A549 (cell line): Measurements from ENCODE around the gene CMTR1. TPM values are rescaled to one million over a fixed set of nuclear protein-coding genes. Genes with fewer than 3 reads are reported as not detected.

Experiments used
- ATAC-seq, 2 experiments: fragments of 200-7000 bp in 1 of 2; fragments of >200 bp in 1 of 2; cut with Nextera tagmentation in 1 of 2; cut with Tn5 transposase in 1 of 2; 3 replicates each; pipeline versions ENCODE4 v1.8.0 to v1.9.1; 2018 to 2020; ENCODE audit warnings: mild to moderate bottlenecking in 1 of 2, moderate library complexity in 1 of 2
- CTCF ChIA-PET: fragments of 300-600 bp; sonication (Branson Sonifier 250); formaldehyde crosslinking; extraction: SDS; loops from one replicate; lab custom pipeline; 2021; ENCODE audit warnings: antibody characterized with exemption, inconsistent platforms; lab: Yijun Ruan, JAX
- POLR2A ChIA-PET: fragments of 350-600 bp; formaldehyde crosslinking; extraction: SDS; loops from one replicate; lab custom pipeline; 2021; ENCODE audit warnings: antibody characterized with exemption, inconsistent platforms; lab: Yijun Ruan, JAX
- DNase-seq, 2 experiments: peaks; one replicate each; pipeline versions ENCODE4 v3.0.0 to v3.0.0-alpha.2; 2011 to 2016; ENCODE audit warnings: low read depth in 1 of 2, low spot score in 1 of 2
- FAIRE-seq: peaks from 2 replicates; lab custom pipeline; 2011; peaks lifted over from hg19 to GRCh38; lab: Jason Lieb, UNC
- H3K27ac ChIP-seq, 2 experiments: fragments of >200 bp; sonication (Bioruptor Twin); formaldehyde crosslinking; 3 replicates each; pipeline ENCODE4 v1.5.1; 2016 to 2017
- H3K4me1 ChIP-seq: fragments of >200 bp; sonication (Bioruptor Twin); formaldehyde crosslinking; 3 replicates; pipeline ENCODE4 v1.6.1; 2016
- H3K4me2 ChIP-seq: fragments of >200 bp; sonication (Bioruptor Twin); formaldehyde crosslinking; 3 replicates; pipeline ENCODE4 v1.6.1; 2016
- H3K4me3 ChIP-seq: fragments of >200 bp; sonication (Bioruptor Twin); formaldehyde crosslinking; 3 replicates; pipeline ENCODE4 v1.5.1; 2016
- H3K9me3 ChIP-seq: fragments of >200 bp; sonication (Bioruptor Twin); formaldehyde crosslinking; 3 replicates; pipeline ENCODE4 v1.6.1; 2016
- CBX2 ChIP-seq: fragments of 200-600 bp; sonication (generic); IDR thresholded peaks from 2 replicates; pipeline ENCODE4 v1.6.1; 2016; ENCODE audit warnings: low read depth, mild to moderate bottlenecking, borderline replicate concordance
- CBX8 ChIP-seq: fragments of 200-600 bp; sonication (generic); IDR thresholded peaks from 2 replicates; pipeline ENCODE4 v1.6.1; 2016
- CEBPB ChIP-seq, 2 experiments: fragments of >200 bp in 1 of 2; sonication (Bioruptor Twin) in 1 of 2; formaldehyde crosslinking in 1 of 2; IDR thresholded peaks; 2 replicates each; pipeline ENCODE4 v1.6.1; 2012 to 2016
- CHD4 ChIP-seq: fragments of 200-600 bp; sonication (generic); IDR thresholded peaks from 2 replicates; pipeline ENCODE4 v1.6.1; 2016; ENCODE audit warnings: antibody characterized with exemption, mild to moderate bottlenecking, borderline replicate concordance
- EHF ChIP-seq: fragments of 250-450 bp; sonication (Bioruptor Pico); IDR thresholded peaks from 2 replicates; pipeline ENCODE4 v1.5.0; 2020; ENCODE audit warnings: mild to moderate bottlenecking
- ELK1 ChIP-seq: fragments of 150-350 bp; IDR thresholded peaks from 2 replicates; pipeline ENCODE4 v1.6.1; 2014; ENCODE audit warnings: low read depth, mild to moderate bottlenecking, low read length
- HDAC2 ChIP-seq: fragments of 200-600 bp; sonication (generic); IDR thresholded peaks from 2 replicates; pipeline ENCODE4 v1.6.1; 2016
- HES2 ChIP-seq: fragments of >200 bp; sonication (Bioruptor Twin); formaldehyde crosslinking; IDR thresholded peaks from 2 replicates; pipeline ENCODE4 v1.6.1; 2016
- HMGXB4 ChIP-seq: fragments of 250-450 bp; sonication (Bioruptor Pico); IDR thresholded peaks from 2 replicates; pipeline ENCODE4 v1.5.0; 2021; ENCODE audit warnings: mild to moderate bottlenecking, moderate library complexity, borderline replicate concordance
- HOXA7 ChIP-seq: fragments of 250-450 bp; sonication (Bioruptor Pico); IDR thresholded peaks from 2 replicates; pipeline ENCODE4 v1.5.0; 2020; ENCODE audit warnings: mild to moderate bottlenecking, moderate library complexity
- HOXB13 ChIP-seq: fragments of 250-450 bp; sonication (Bioruptor Pico); IDR thresholded peaks from 2 replicates; pipeline ENCODE4 v1.5.0; 2020; ENCODE audit warnings: low read depth, mild to moderate bottlenecking, moderate library complexity
- HOXB5 ChIP-seq: fragments of 250-450 bp; sonication (Bioruptor Pico); IDR thresholded peaks from 2 replicates; pipeline ENCODE4 v1.5.0; 2020; ENCODE audit warnings: mild to moderate bottlenecking, moderate library complexity
- KDM1A ChIP-seq: fragments of 200-600 bp; sonication (generic); IDR thresholded peaks from 2 replicates; pipeline ENCODE4 v1.6.1; 2016; ENCODE audit warnings: low read depth, mild to moderate bottlenecking
- KDM5A ChIP-seq: fragments of 200-600 bp; sonication (generic); IDR thresholded peaks from 2 replicates; pipeline ENCODE4 v1.6.1; 2016; ENCODE audit warnings: antibody characterized with exemption, mild to moderate bottlenecking
- MAFK ChIP-seq: fragments of 450-650 bp; IDR thresholded peaks from 2 replicates; pipeline ENCODE4 v1.6.1; 2014; ENCODE audit not compliant: partially characterized antibody
- MAZ ChIP-seq: fragments of 150-350 bp; IDR thresholded peaks from 2 replicates; pipeline ENCODE4 v1.6.1; 2014; ENCODE audit warnings: antibody characterized with exemption, low read depth, low read length, borderline replicate concordance
- RARB ChIP-seq: fragments of 250-450 bp; sonication (Bioruptor Pico); IDR thresholded peaks from 2 replicates; pipeline ENCODE4 v1.8.0; 2021; ENCODE audit warnings: mild to moderate bottlenecking, moderate library complexity
- RCOR1 ChIP-seq: fragments of 150-350 bp; IDR thresholded peaks from 2 replicates; pipeline ENCODE4 v1.6.1; 2014; ENCODE audit warnings: antibody characterized with exemption, low read length, low read depth
- REST ChIP-seq: fragments of 200-600 bp; sonication (generic); IDR thresholded peaks from 2 replicates; pipeline ENCODE4 v1.6.1; 2016; ENCODE audit warnings: antibody characterized with exemption, mild to moderate bottlenecking, moderate library complexity
- SMC3 ChIP-seq: fragments of >200 bp; sonication (Bioruptor Twin); formaldehyde crosslinking; IDR thresholded peaks from 3 replicates; pipeline ENCODE4 v1.6.1; 2018; ENCODE audit warnings: inconsistent platforms
- ZC3H11A ChIP-seq: fragments of 450-650 bp; IDR thresholded peaks from 2 replicates; pipeline ENCODE4 v1.6.1; 2014; ENCODE audit warnings: antibody characterized with exemption, mild to moderate bottlenecking
- ZFP36 ChIP-seq: fragments of 450-650 bp; IDR thresholded peaks from 2 replicates; pipeline ENCODE4 v1.6.1; 2014; ENCODE audit warnings: borderline replicate concordance; ENCODE audit not compliant: partially characterized antibody
- WGBS: methylation state at CpG from one replicate; pipeline ENCODE4 v1.1.6; 2017; ENCODE audit errors: missing lambda C conversion rate; 5-methylcytosine and 5-hydroxymethylcytosine counted together
- polyA plus RNA-seq, 4 experiments: library from polyadenylated mRNA; depleted of rRNA in 3 of 4; stranded (reverse); fragments of >200 nt; fragmentation: RNase III in 1 of 4; extraction: RNeasy Plus Mini Kit Qiagen cat#74134 plus additional on column Dnase treatment in 1 of 4; gene quantifications; 2 replicates in 3 of 4; 3 replicates in 1 of 4; pipeline ENCODE4 v1.2.3, GENCODE V29; 2011 to 2017

The CMTR1 gene
- polyA plus RNA-seq, 2 of the 4 experiments (the other 2 are of a cell fraction), result 17.0 to 17.8 TPM

- CTCF ChIA-PET, result no interaction called here
- no peak overlapping the region for H3K4me3 ChIP-seq
- no peak for ATAC-seq
These were observed 21.6 kb downstream of the CMTR1 start for GRCh38 chr6:37454420-37455140.

GRCh38 chr6:37456126-37456525 lies 23.1 kb downstream of the CMTR1 start:
- no peak for ATAC-seq
- DNase-seq, result no peak
- H3K9me3 ChIP-seq, result no peaks in the 10 kb centered on the region
- TF ChIP-seq HES2, result no peak
- no peak for TF ChIP-seq CHD4
- TF ChIP-seq CBX2, result no peak
- no peak for TF ChIP-seq ZFP36
- no peak for TF ChIP-seq KDM5A
- TF ChIP-seq, all 56 proteins: peak for 0
- no peaks in the 10 kb centered on the region for H3K4me1 ChIP-seq
- CTCF ChIA-PET, result interaction anchor here (0.9 kb wide), 1 partner anchor 43 kb away, joined by 3 read pairs; no protein-coding TSS in a partner anchor
- POLR2A ChIA-PET, result no interaction called here
- H3K4me3 ChIP-seq, result no peak overlapping the region
- no peak overlapping the region for H3K4me2 ChIP-seq
- no peak overlapping the region for H3K27ac ChIP-seq
- WGBS, result 76% methylated on average over 6 of the region's 6 CpGs
- FAIRE-seq, result no peak

More at GRCh38 chr6:37454420-37455140, 21.6 kb downstream of the CMTR1 start:
- TF ChIP-seq HMGXB4 (CRISPR knock-in tag) (no peak), ELK1 (no peak), ZFP36 (no peak), CBX8 (no peak), HOXB13 (CRISPR knock-in tag) (no peak), ZC3H11A (no peak), CEBPB (IDR thresholded peaks at IDR 0.05) (no peak), SMC3 (no peak), HOXA7 (CRISPR knock-in tag) (no peak), KDM1A (no peak), HOXB5 (CRISPR knock-in tag) (no peak), RARB (CRISPR knock-in tag) (no peak), HDAC2 (no peak), MAZ (no peak), RCOR1 (no peak), MAFK (no peak), EHF (CRISPR knock-in tag) (no peak), REST (no peak)
- DNase-seq (no peak), FAIRE-seq (no peak)
- Histone ChIP-seq H3K9me3 (no peaks in the 10 kb centered on the region), H3K4me1 (no peaks in the 10 kb centered on the region), H3K27ac (no peak overlapping the region), H3K4me2 (no peak overlapping the region)
- POLR2A ChIA-PET, result no interaction called here
- WGBS, result 82% methylated on average over 8 of the region's 8 CpGs
